GM23248 (cell line): ENCODE data around the gene CDIP1.

Source experiments
- EZH2 ChIP-seq: fragments of 200-600 bp; sonication (generic); IDR thresholded peaks from 2 replicates; pipeline ENCODE4 v1.6.1; 2018; ENCODE audit warnings: antibody characterized with exemption, mild to moderate bottlenecking; ENCODE audit not compliant: insufficient read depth, poor library complexity, severe bottlenecking
- EZH2phosphoT487 ChIP-seq: fragments of 200-600 bp; sonication (generic); IDR thresholded peaks from 2 replicates; pipeline ENCODE4 v1.6.1; 2018; ENCODE audit warnings: antibody characterized with exemption, moderate library complexity, mild to moderate bottlenecking, low read depth; ENCODE audit not compliant: insufficient read depth

DNA sequence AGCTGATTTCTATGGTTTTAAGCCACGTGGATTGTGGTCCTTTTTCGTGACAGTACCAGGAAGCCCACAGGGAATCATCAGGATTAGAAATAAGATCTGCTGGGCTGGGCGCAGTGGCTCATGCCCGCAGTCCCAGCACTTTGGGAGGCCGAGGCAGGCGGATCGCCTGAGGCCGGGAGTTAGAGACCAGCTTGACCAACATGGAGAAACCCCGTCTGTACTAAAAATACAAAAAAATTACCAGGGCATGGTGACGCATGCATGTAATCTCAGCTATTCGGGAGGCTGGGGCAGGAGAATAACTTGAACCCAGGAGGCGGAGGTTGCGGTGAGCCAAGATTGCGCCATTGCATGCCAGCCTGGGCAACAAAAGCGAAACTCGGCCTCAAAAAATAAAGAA, 70.7 kb downstream of the CDIP1 start:
- TF ChIP-seq EZH2 (no peak), EZH2phosphoT487 (no peak)
